ENCODE results near the gene KIF16B.

The KIF16B gene

DNA sequence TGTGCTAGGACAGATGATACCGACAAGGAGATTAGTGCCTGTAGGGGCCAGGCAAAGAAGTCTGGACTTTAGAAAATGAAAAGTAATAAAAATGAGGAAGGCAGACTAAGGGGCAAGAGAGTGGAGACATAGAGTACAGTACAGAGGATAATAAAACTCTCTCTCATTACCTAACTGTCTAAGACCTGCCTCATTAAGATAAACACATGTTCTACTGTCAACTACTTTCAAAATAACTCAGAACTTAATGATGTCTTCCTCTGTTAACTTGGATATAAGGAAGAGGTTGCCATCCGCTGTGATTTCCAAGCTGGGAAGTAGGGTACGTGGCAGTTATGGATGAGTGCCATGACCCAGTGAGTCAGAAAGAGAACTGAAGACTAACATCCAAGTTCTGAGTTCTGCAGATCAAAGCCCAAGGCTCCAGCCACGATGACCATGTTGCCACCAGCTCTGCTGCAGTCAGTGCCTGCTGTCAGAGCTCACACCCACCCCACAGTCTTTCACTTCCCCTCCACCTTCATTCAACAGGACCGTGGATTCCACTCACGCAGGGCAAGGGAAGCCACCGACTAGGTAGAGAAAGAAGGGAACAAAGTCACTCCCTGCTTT, 81.8 kb downstream of the KIF16B start:
- TF ChIP-seq GATA3 (IDR thresholded peaks at IDR 0.05; ENCODE audit: low read depth, low read length) (no peak), GATA2 (IDR thresholded peaks at IDR 0.05; ENCODE audit: low read depth, low read length) (no peak)

- TF ChIP-seq GATA2 (IDR thresholded peaks at IDR 0.05; ENCODE audit: low read depth, low read length), result no peak
- no peak for TF ChIP-seq GATA3 (IDR thresholded peaks at IDR 0.05; ENCODE audit: low read depth, low read length)
Measured at GRCh38 chr20:16490696-16491095, 82.6 kb downstream of the KIF16B start.

DNA sequence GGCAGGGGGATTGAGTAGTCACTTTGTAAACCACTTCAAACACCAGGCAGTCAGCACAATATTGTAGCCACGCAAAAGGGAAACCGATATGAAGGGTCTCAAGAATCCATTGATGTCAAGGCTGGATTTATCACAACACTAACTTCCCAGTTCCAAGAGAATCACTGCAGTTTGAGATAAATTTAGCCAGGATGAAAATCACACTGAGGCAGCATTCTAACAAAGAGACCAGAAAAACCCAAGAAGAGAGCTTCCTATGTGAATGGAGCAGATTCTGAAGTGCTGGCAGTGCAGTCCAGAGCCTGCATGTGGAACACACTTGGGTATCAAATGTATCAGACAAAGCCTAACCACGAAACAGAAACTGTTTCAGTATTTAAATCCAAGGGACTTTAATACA, 84.6 kb downstream of the KIF16B start:
- no peak for TF ChIP-seq GATA3 (IDR thresholded peaks at IDR 0.05; ENCODE audit: low read depth, low read length)
- TF ChIP-seq GATA2 (IDR thresholded peaks at IDR 0.05; ENCODE audit: low read depth, low read length), result no peak

DNA sequence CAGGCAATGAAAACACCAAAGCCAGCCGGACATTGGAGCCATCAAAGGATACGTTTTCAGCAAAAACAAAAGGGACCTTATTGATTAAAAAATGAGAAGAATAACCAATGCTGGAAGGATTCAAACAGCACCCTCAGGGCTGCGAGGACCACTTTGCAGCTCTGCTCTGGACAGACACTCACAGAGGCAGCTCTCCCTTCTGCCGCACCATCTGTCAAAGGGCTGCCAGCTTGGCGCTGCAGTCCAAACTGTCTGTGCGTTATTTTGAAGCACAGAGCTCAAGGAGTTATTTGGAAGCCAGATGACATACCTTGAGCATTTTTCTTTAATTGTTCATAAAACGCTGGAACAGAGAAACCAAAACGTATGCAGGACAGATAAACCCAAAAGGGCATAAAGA, 85.2 kb downstream of the KIF16B start:
- no peak for TF ChIP-seq GATA3 (IDR thresholded peaks at IDR 0.05; ENCODE audit: low read depth, low read length)
- TF ChIP-seq GATA2 (IDR thresholded peaks at IDR 0.05; ENCODE audit: low read depth, low read length), result no peak

GRCh38 chr20:16486532-16486931, 86.7 kb downstream of the KIF16B start:
- TF ChIP-seq GATA3 (IDR thresholded peaks at IDR 0.05; ENCODE audit: low read depth, low read length), result no peak
- TF ChIP-seq GATA2 (IDR thresholded peaks at IDR 0.05; ENCODE audit: low read depth, low read length), result no peak

DNA sequence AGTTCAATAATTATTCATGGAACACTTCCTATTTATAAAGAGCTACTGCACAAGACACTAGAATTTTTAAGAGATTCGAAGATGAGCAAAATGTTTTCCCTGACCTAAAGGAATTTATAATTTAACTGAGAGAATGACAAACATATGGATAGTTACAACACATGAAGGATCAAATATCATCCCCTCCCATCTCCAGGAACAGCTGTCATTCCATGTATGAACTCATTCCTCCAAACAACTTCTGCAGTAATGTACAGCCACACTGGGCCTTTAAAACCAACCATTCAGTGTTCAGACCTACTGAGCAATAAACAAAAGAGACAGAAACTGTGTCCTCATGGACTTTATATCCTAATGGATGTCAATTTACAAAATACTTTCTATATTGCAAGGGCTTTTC, 87.8 kb downstream of the KIF16B start:
- TF ChIP-seq GATA2 (IDR thresholded peaks at IDR 0.05; ENCODE audit: low read depth, low read length), result no peak
- no peak for TF ChIP-seq GATA3 (IDR thresholded peaks at IDR 0.05; ENCODE audit: low read depth, low read length)

DNA sequence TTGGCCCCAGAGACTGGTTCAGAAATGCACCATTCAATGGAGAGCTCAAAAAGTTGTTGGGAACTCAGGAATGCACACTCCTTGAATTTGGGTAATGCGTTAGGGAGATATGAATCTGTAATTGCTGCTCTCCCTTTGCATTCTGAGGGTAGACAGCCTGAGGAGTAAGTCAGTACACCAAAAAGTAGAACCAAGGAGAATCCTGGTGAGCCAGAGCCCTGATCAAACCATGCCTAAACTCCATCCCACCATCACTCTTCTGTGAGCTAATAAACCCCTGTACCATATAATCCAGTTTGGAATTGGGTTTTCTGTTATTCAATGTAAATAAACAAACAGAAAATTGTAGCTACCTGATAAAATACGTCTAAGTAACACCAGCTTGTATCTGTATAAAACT, 90.2 kb downstream of the KIF16B start:
- TF ChIP-seq GATA2 (IDR thresholded peaks at IDR 0.05; ENCODE audit: low read depth, low read length) (no peak), GATA3 (IDR thresholded peaks at IDR 0.05; ENCODE audit: low read depth, low read length) (no peak)

- no peak for TF ChIP-seq GATA2 (IDR thresholded peaks at IDR 0.05; ENCODE audit: low read depth, low read length)
- TF ChIP-seq GATA3 (IDR thresholded peaks at IDR 0.05; ENCODE audit: low read depth, low read length), result no peak
Measured at GRCh38 chr20:16481977-16482376, 91.3 kb downstream of the KIF16B start.

DNA sequence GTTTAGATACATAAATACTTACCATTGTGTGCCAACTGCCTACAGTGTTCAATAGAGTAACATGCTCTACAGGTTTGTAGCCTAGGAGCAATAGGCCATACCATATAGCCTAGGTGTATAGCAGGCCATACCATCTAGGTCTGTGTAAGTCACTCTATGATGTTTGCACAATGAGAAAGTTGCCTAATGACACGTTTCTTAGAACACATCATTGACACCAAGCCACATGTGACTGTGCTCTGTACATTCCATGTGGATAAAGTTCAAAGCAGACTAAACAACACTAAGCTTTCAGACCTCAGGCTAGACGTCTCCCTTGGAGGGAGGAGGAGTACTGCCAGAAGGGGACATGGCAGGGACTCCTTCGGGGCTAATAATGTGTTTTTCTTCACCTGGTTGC, 93.6 kb downstream of the KIF16B start:
- no peak for TF ChIP-seq GATA3 (IDR thresholded peaks at IDR 0.05; ENCODE audit: low read depth, low read length)
- no peak for TF ChIP-seq GATA2 (IDR thresholded peaks at IDR 0.05; ENCODE audit: low read depth, low read length)

- TF ChIP-seq GATA3 (IDR thresholded peaks at IDR 0.05; ENCODE audit: low read depth, low read length), result no peak
- TF ChIP-seq GATA2 (IDR thresholded peaks at IDR 0.05; ENCODE audit: low read depth, low read length), result no peak
Measured at GRCh38 chr20:16477632-16478031, 95.6 kb downstream of the KIF16B start.

DNA sequence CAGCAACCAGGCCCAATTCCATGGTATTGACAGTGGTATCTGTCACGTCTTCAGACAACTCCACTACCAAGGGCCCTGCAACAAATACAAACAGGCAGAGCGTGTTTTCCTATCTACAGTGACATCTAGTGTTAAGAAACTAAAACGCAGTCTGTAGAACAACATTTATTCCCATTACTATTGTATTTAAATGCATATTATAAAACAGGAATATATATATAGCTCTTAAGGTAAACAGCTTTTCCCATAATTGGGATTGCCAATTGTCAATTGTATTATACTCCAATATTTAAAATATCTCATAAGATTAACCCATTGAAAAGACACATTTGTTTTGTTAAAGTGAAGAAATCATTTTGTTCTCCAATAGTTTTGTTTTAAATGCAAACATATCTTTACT, 97.2 kb downstream of the KIF16B start:
- TF ChIP-seq GATA2 (IDR thresholded peaks at IDR 0.05; ENCODE audit: low read depth, low read length), result no peak
- no peak for TF ChIP-seq GATA3 (IDR thresholded peaks at IDR 0.05; ENCODE audit: low read depth, low read length)

GRCh38 chr20:16475225-16475624, 98.0 kb downstream of the KIF16B start:
- no peak for TF ChIP-seq GATA2 (IDR thresholded peaks at IDR 0.05; ENCODE audit: low read depth, low read length)
- no peak for TF ChIP-seq GATA3 (IDR thresholded peaks at IDR 0.05; ENCODE audit: low read depth, low read length)

DNA sequence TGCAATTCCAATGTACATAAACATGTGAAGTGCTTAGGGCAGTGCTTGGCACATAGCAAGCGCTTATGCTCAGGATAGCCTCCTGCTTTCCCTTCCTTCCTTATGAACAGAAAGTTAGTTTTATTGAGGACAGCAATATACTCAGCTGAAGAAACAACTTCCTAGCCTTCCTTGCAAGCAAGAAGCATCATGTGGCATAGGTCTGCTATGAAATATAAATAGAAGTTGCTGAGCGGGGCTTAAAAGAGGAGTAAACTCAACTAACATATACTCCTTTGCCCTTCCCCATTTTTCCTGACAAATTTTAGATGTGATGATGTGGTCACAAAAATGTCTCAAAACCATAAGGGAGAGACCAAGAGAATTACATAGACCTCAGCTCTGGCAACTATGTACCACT, 98.9 kb downstream of the KIF16B start:
- TF ChIP-seq GATA3 (IDR thresholded peaks at IDR 0.05; ENCODE audit: low read depth, low read length), result no peak
- TF ChIP-seq GATA2 (IDR thresholded peaks at IDR 0.05; ENCODE audit: low read depth, low read length), result no peak

DNA sequence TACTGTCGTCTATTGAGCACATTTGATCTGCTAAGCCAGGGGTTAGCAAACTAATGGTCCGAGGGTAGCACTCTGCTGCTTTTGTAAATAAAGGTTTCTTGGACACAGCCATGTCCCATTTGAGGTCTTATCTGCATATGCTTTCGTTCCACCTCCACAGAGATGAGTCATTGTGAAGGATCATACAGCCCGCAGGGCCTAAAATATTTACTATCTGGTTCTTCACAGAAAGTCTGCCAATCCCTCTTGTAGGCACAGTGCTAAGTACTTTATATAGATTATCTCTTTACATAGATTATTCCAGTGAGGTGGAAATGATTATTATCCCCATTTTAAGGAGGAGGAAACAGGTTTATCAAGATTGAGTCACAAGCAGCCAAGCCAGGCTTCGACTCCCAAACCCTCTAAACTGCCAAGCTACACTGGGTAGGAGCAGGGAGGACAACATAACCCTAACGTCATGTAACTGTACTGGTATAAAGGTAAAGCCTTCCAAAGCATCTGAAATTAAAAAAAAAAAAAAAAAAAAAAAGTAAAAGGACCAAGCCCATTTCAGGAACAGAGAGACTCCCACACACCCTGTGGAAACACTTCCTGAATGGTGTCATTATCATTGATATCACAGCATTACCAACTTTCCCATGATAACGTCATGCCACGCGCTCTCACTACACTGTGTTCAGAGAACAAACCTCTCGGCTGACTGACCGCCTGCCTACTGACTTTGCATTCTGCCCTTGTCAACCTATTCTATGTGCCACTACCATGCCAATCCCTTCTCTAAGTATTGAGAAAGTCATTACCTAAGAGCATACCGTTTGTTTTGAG, 101.0 kb downstream of the KIF16B start:
- no peak for TF ChIP-seq GATA2 (IDR thresholded peaks at IDR 0.05; ENCODE audit: low read depth, low read length)
- TF ChIP-seq GATA3 (IDR thresholded peaks at IDR 0.05; ENCODE audit: low read depth, low read length), result no peak

- TF ChIP-seq GATA3 (IDR thresholded peaks at IDR 0.05; ENCODE audit: low read depth, low read length) (no peak), GATA2 (IDR thresholded peaks at IDR 0.05; ENCODE audit: low read depth, low read length) (no peak)
Measured at GRCh38 chr20:16469395-16469905, 103.8 kb downstream of the KIF16B start.
